NCI-H524 (cell line): Measurements from ENCODE around the gene CPNE2.

ENCODE experiments used
- DNase-seq, 2 experiments: peaks; one replicate each; lab custom pipeline; 2025; lab: John Stamatoyannopoulos, UW

CPNE2 gene

GRCh38 chr16:57144027-57144426 is 51.6 kb downstream of the CPNE2 start:
- DNase-seq: no peak

- DNase-seq: no peak
These were observed 53.0 kb downstream of the CPNE2 start for GRCh38 chr16:57145046-57146021.

DNA sequence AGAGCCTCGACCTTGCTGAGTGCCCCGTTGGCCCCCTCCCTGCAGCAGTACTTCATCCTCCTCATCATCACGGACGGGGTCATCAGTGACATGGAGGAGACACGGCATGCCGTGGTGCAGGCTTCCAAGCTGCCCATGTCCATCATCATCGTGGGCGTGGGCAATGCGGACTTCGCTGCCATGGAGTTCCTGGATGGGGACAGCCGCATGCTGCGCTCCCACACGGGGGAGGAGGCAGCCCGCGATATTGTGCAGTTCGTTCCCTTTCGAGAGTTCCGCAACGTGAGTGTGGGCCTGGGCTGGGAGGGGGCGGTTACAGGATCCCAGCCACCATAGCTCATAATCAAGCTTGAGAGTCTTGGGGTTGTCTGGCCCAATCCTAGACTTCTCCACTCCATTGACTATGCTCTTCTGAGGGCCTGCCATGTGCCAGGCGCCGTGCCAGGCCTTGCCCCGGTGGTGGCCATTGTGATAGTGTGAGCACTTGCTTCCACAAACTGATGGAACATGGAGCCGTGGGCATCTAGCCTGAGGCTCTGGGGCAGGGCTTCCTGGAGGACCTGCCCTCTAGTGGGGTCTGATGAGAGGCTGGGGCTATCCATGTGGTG is 53.8 kb downstream of the CPNE2 start:
- no peak for DNase-seq

GRCh38 chr16:57146735-57147134 is 54.4 kb downstream of the CPNE2 start:
- DNase-seq: peak in 1 of 2 experiments; percentile 11

DNA sequence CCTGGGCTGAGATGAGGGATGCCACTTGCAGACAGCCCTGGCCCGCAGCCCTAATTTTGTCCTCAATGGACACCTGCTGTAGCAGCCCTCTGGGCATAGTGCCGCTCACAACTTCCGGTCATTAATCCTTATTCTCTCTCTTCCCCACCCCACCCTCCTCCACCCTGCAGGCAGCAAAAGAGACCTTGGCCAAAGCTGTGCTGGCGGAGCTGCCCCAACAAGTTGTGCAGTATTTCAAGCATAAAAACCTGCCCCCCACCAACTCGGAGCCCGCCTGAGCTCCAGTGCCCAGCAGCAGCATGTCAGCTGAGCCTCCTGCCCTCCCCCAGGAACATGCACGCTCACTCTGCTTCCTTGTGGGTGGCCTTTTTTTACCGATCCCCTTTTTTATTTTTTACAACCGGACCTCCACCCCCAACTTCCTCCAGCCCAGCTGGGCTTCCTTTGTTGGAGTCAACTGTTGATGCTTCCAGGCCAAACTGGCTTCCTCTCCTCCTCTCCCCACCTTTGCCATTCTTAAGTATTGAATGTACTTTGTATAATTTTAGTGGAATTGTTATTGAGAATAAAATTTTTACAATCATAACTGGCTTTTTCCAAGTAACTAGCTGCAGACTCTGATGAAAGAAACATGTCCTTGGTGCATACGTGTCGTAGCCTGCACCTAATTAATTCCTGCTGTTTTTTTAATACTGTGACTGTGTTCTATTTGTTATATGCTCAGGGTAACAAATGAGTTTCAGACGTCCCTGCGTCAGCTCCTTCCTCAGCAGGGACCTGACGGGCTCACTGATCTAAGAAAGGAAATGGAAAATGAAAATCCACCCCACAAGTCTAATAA is 55.2 kb downstream of the CPNE2 start:
- DNase-seq: no peak

GRCh38 chr16:57148481-57148880 is 56.1 kb downstream of the CPNE2 start:
- no peak for DNase-seq

DNA sequence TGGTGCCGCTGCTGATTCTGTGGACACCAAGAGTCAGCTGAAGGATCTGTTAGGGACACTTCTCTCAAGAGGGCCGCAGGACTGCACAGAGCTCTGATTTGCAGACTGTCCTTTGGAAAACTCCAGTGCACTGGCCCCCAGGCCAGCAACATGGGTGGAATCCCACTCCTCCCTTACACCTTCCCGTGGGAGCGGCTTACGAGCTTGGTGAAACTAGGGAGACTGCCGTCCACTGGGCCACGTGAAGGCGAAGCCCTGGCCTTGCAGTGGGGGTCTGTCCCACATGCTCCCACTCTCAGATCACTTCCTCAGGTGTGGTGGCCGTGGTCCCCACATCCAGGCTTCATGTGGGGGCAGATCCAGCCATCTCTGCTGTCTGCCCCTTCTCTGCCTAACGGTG is 57.0 kb downstream of the CPNE2 start:
- DNase-seq: no peak

GRCh38 chr16:57150682-57151330 is 58.4 kb downstream of the CPNE2 start:
- no peak for DNase-seq

GRCh38 chr16:57151369-57151768 is 59.0 kb downstream of the CPNE2 start:
- DNase-seq: no peak

- no peak for DNase-seq
These were observed 60.0 kb downstream of the CPNE2 start for GRCh38 chr16:57152096-57153093.

GRCh38 chr16:57153841-57154240 is 61.5 kb downstream of the CPNE2 start:
- DNase-seq: no peak

DNA sequence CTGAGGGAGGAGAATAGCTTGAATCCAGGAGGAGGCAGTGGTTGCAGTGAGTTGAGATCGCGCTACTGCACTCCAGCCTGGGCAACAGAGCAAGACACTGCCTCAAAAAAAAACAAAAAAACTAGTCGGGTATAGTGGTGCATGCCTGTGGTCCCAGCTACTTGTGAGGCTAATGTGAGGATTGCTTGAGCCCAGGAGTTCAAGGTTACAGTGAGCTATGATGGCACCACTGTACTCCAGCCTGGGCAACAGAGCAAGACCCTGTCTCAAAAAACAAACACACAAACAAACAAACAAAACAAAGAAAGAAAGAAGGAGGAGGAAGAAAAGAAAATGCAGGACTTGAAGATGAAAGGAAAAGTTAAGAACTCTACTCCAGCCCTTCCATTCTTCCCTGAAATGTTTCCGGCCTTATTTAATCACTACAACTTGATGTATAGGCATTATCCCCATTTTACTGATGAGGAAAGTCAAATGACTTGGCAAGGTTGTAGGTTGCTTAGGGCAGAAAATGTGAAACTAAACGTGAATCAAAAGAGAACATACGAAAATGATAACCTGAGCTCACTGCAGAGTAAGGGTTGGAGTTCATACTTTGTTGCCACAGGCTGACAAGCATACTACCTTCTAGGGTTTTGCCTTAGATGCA is 63.4 kb downstream of the CPNE2 start:
- DNase-seq: no peak

GRCh38 chr16:57156351-57156703 is 63.9 kb downstream of the CPNE2 start:
- no peak for DNase-seq

DNA sequence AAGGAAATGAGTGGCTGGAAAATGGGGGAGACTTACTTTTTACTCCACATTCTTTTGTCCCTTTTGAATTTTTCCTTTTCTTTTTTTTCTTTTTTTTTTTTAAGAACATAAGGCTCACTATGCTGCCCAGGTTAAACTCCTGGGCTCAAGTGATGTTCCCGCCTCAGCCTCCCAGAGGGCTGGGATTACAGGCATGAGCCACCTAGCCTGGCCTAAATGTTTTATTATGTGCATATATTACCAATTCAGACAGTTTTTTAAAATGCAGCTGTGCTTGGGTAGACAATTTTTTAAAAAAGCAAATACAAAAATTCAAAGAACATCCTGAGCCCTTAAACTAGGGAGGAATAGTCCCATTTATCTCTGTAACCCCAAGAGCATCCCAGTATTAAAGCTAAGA is 65.2 kb downstream of the CPNE2 start:
- no peak for DNase-seq

GRCh38 chr16:57159447-57159846 is 67.1 kb downstream of the CPNE2 start:
- no peak for DNase-seq

- DNase-seq: no peak
These were observed 71.5 kb downstream of the CPNE2 start for GRCh38 chr16:57163842-57164241.

GRCh38 chr16:57165483-57165882 is 73.1 kb downstream of the CPNE2 start:
- no peak for DNase-seq

DNA sequence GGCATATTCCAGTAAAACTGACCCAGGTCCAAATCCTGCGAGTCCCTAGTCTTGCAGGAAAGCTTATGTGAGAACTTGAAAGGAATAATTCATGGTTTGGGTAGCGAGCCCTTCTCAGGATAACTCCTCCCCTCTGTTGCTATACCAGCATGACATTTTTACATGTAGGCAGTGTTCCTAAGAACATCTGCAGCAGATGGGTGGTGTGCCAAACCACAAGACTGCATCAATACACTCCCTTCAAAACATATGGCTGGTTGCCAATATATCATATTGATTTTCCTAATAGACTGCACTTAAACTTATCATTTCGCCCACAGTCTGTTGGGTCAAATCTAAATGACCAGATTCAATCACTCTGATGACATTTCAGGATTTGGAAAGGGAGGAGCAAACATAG is 73.6 kb downstream of the CPNE2 start:
- no peak for DNase-seq

- no peak for DNase-seq
These were observed 74.1 kb downstream of the CPNE2 start for GRCh38 chr16:57166451-57166850.

GRCh38 chr16:57166951-57167350 is 74.6 kb downstream of the CPNE2 start:
- no peak for DNase-seq
